Left cardiac atrium (tissue), 4 donors: Measurements from ENCODE around the gene NUMA1. TPM values are rescaled to one million over a fixed set of nuclear protein-coding genes. Genes with fewer than 3 reads are reported as not detected.
A peak's percentile ranks its signal among the peaks of the same experiment; 100 is the strongest.

ENCODE experiments used
- ATAC-seq, 2 donors: fragments of 200-7000 bp; cut with Tn5 transposase; one replicate each; pipeline ENCODE4 v1.9.1; 2020; ENCODE audit warnings: mild to moderate bottlenecking in 2 of 2, moderate library complexity in 2 of 2
- DNase-seq: peaks from one replicate; pipeline ENCODE4 v3.0.0-alpha.2; 2020
- intact Hi-C, 2 donors: fragments of 100-400 bp; cut with DNase I; formaldehyde crosslinking; loops; one replicate each; pipeline versions ENCODE4 v1.14.1 to v1.15.1; 2022 to 2023
- total RNA-seq, 2 donors: library from RNA; stranded (reverse); fragmentation: NEBNext Ultra II Directional; extraction: Animal tissue kit (Norgen Biotek cat#: 25700); gene quantifications; one replicate each; pipeline ENCODE4 v1.2.1, GENCODE V29; 2021
- donor health status: DM: no; HTN: yes; CAD: no.
- donor health status: DM: no; HTN: yes; CAD: no; lungs with severe emphysema.
- donor health status: DM: yes; HTN: yes; CAD: no.
- donor health status: Dilated cardiomyopathy.

NUMA1 gene
- total RNA-seq, 2 donors from 2014 or later: 73.3 to 86.7 TPM

GRCh38 chr11:72103754-72104167 is 23.4 kb upstream of the NUMA1 start:
- DNase-seq: no peak
- ATAC-seq: no peak
- intact Hi-C loops: loop anchor here in 1 of 2 donors (2.0 kb wide), 1 partner anchor 63 kb away; no protein-coding TSS in a partner anchor

DNA sequence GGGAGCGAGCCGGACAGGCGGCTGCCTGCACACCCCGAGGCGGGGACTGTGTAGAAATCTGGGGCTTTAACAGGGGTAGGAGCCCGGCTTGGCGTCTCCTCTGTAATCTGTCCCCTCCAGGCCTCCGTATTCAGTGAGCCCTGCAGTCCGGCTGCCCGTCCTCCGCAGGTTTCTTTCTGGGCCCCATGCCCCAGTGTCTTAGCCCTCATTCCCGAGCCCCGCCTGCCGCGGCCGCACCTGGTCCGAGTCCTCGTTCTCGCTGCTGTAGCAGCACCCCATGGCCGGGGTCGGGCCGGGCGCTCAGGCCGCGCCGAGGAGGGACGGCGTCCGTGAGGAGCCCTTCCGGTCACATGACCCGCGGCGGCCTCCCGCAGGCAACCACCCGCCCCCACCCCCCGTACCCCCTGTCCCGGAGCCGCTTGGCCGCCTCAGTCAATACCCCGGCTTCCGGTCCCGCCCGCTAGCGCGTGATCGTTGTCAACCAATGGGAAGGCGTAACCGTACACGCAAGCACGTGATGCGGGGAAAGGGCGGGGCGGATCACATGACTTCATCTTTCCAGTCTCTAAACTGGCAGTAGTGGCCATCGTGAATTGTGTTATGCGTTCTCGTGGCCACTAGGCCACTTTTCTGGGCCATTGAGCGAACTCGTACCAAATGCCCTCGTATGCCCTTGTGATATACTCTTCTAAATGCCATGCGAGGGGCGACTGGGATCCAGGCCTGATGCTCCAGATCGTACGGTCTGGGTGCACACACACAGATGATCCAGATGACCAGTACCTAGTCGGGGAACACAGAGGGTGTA is 22.8 kb upstream of the NUMA1 start, which contains the start of gene LAMTOR1:
Gene LAMTOR1, minus strand, starts transcription at position 352 of the 808 bp plus-strand sequence. Its CDS starts 73 bp downstream, at position 279.
- DNase-seq: peak; percentile 100
- peak; percentile 99 to 100 for ATAC-seq
- intact Hi-C loops: loop anchor here in 1 of 2 donors (2.0 kb wide), 1 partner anchor 62 kb away; no protein-coding TSS in a partner anchor

- intact Hi-C loops: loop anchor here in 1 of 2 donors (2.0 kb wide), 1 partner anchor 62 kb away; no protein-coding TSS in a partner anchor
Measured at GRCh38 chr11:72102631-72102945, 22.2 kb upstream of the NUMA1 start.

GRCh38 chr11:72102162-72102561 is 21.8 kb upstream of the NUMA1 start:
- ATAC-seq: no peak
- intact Hi-C loops: loop anchor here in 1 of 2 donors (2.0 kb wide), 1 partner anchor 61 kb away; no protein-coding TSS in a partner anchor
- no peak for DNase-seq

More at GRCh38 chr11:72102631-72102945, 22.2 kb upstream of the NUMA1 start:
- DNase-seq (no peak), ATAC-seq (peak in 1 of 2 donors; percentile 0)

- ATAC-seq (no peak), DNase-seq (no peak)
- intact Hi-C loops: no loop called here
Measured at GRCh38 chr11:72100462-72100861, 20.1 kb upstream of the NUMA1 start.

GRCh38 chr11:72100009-72100408 is 19.7 kb upstream of the NUMA1 start:
- DNase-seq: no peak
- ATAC-seq: no peak
- intact Hi-C loops: no loop called here

GRCh38 chr11:72098741-72099140 is 18.4 kb upstream of the NUMA1 start:
- no peak for DNase-seq
- no peak for ATAC-seq
- intact Hi-C loops: no loop called here

DNA sequence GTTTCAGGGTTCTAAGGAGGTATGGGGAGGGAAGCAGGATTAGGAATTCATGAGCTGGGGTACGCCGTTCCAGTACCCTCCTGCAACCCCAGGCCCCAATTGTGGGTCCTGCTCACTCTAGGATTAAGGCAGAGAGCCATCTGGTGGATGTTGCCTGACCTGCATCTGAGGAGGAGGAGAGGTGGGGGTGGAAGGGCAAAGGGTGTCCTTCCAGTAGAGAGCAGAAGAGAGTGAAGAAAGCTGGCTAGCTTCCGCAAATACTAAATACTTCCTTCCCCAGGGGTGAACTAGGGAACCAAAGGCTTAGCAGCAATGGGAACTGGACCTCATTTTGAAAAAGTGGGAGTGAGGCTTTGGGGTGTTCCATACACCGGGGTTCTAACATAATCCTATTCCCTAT is 10.9 kb upstream of the NUMA1 start:
- DNase-seq: peak; percentile 72
- intact Hi-C loops: loop anchor here in 1 of 2 donors (1.0 kb wide), 1 partner anchor 66 kb away; no protein-coding TSS in a partner anchor
- ATAC-seq: peak; percentile 90 to 96

GRCh38 chr11:72088076-72088808 is 7.9 kb upstream of the NUMA1 start:
- ATAC-seq: no peak
- no peak for DNase-seq
- intact Hi-C loops: loop anchor here in 1 of 2 donors (5.0 kb wide), 1 partner anchor 61 kb away; no protein-coding TSS in a partner anchor

DNA sequence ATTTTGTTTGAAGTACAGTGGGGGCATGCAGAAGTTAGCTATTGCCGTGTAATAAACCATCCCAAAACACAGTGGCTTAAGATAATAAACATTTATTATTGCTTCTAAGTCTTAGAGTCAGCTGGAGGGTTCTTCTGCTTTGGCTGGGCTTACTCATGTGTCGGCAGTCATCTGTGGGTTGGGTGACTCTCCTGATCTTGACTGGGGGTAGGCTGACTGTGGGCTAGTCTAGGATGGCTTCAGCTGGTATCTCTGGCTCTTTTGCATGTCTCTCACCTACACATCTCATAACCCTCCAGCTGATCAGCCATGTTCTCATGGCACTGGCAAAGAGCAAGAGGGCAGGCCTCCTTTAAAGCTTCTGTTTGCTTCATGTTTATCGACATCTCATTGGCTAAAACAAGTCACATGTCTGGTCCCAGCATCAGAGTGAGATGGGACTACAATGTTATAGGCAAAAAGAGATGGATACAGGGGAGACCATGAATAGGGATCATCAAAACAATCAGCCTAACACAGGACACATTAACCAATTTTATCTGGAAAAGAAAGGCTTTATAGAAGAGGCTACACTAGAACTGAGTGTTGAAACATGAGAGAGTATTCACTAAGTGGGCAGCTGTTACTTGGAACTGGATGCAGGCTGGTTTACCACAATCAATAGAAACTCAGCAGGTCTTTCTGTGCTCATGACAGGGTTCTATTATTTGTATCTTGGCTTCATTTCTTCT is 5.4 kb upstream of the NUMA1 start:
- DNase-seq: no peak
- intact Hi-C loops: loop anchor here in 1 of 2 donors (5.0 kb wide), 1 partner anchor 58 kb away; no protein-coding TSS in a partner anchor
- ATAC-seq: no peak

GRCh38 chr11:72084965-72085364 is 4.6 kb upstream of the NUMA1 start:
- intact Hi-C loops: loop anchor here in 1 of 2 donors (5.0 kb wide), 1 partner anchor 58 kb away; no protein-coding TSS in a partner anchor
- no peak for ATAC-seq

GRCh38 chr11:72084076-72084475 is 3.7 kb upstream of the NUMA1 start:
- no peak for ATAC-seq
- DNase-seq: no peak
- intact Hi-C loops: no loop called here

More at GRCh38 chr11:72084965-72085364, 4.6 kb upstream of the NUMA1 start:
- no peak for DNase-seq

DNA sequence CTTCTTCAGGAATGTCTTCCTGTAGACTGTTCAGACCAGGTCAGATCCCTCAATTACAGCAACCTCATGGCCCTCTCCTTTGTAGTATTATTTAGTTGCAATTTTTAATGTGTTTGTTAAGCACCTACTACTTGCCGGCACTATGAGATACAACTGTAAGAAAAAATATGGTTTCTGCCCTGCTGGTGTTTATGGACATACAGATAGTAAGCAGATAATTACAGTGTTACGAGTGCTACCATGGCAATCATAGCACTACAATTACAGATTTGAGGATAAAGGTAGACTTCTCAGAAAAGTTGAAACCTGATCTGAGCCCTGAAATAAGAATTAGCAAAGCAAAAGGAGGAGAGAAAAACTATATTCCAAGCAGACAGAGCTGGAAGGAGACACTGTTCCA is 3.1 kb upstream of the NUMA1 start:
- intact Hi-C loops: no loop called here
- DNase-seq (no peak), ATAC-seq (no peak)

DNA sequence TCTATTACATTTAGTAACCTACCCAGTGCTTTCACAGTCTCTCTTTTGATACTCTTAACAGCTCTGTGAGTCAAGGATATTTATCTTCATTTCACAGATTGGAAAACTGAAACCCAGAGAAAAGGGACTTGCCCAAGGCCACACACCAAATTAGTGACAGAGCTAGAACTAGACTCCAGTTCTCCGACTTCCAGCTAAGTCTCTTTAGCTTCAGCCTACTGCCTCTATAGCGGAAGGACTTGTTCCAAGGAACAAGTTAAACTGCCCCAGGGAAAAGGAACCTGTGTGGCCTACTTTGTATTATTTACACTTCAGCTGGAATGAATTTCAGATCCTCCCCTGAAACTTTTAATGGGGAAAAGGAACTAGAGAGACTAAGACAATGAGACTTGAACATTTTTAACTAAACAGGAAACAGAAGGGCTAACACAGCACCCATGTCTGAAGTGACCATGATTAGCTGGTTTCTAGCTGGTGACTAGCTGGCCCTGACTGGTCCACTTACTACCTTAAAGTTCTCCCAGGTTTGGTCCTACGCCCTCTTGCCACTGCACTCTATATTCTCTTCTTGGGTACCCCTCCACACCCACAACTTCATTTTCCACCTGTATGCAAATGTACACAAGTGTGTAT is 1.6 kb upstream of the NUMA1 start:
- intact Hi-C loops: no loop called here
- no peak for ATAC-seq
- no peak for DNase-seq

- ATAC-seq (no peak), DNase-seq (no peak)
- intact Hi-C loops: no loop called here
Measured at GRCh38 chr11:72081184-72081644, 872 bp upstream of the NUMA1 start.

DNA sequence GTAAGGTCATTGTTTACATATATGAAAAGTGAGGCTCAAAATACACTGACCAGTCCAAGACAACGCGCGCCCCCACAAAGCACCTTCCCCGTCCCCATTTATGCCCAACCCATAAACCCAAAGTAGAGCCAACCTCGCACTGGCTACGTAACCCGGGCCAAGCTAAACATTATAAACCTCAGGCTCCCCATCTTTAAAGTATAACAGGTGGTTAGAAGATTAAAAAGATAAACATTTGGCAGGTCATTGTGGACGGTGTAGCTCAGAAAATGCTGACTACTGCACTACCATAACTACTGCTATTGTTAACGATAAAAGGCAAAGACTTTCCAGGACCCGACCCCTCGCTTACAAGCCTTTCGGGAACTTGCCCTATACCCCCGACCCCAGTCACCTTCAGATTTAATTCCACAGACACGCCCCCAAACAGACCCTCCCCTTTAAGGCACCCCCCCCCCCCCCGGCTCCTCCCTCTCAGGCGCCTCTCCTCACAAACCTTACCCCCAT is 470 bp downstream of the NUMA1 start:
- ATAC-seq (peak; percentile 32 to 57), DNase-seq (no peak)
- intact Hi-C loops: loop anchor here in 1 of 2 donors (5.0 kb wide), 1 partner anchor 38 kb away; no protein-coding TSS in a partner anchor

- intact Hi-C loops: loop anchor here in 1 of 2 donors (5.0 kb wide), 1 partner anchor 36 kb away; no protein-coding TSS in a partner anchor
- DNase-seq (no peak), ATAC-seq (no peak)
Measured at GRCh38 chr11:72078477-72078876, 1.9 kb downstream of the NUMA1 start.

DNA sequence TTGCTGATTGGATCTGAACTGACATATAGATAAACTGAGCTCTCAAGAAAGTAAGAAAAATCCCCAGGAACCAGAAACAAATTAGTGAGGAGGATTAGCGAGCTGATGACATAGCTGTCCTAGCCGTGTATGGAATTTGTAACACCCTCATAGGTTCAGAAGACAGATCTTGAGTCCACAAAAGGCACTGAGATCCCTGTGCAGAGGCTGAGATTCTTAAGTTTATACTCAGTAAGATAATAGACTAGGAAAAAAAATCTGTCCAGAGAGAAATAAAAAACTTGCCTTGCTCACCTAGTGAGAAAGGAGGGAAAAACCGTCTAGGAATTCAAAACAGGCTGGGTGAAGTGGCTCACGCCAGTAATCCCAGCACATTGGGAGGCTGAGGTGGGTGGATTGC is 4.6 kb downstream of the NUMA1 start:
- intact Hi-C loops: loop anchor here in 1 of 2 donors (5.0 kb wide), 1 partner anchor 33 kb away; no protein-coding TSS in a partner anchor
- no peak for ATAC-seq
- no peak for DNase-seq
